ENCODE data around the gene CD40LG.
A peak's percentile ranks its signal among the peaks of the same experiment; 100 is the strongest.

The CD40LG gene

DNA sequence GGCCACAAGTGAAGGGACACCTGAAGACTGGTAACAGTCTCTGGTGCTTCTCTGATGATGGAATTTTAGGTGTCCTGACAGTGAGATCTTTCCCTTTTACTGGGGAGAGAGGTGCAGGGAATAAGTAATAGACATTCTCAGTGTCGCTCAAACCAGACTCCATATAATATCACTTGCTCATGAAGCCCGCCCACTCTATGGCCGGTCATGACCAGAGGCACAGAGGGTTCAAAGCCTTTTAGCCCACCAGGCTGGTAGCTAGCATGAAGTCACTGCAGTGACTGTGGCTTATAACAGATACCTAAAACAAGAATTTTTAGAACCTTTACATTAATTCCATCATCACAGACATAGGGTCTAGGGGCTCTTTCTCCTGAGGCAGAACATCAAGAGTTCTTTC is 2.9 kb downstream of the CD40LG start:
- no peak for DNase-seq (ENCODE audit: low spot score)

GRCh38 chrX:136652822-136653723 is 5.1 kb downstream of the CD40LG start:
- DNase-seq (ENCODE audit: low spot score), result no peak

GRCh38 chrX:136656361-136656964 is 8.5 kb downstream of the CD40LG start:
- no peak for DNase-seq (ENCODE audit: low spot score)

- DNase-seq (ENCODE audit: low spot score), result no peak
Measured at GRCh38 chrX:136658151-136658550, 10.2 kb downstream of the CD40LG start.

- no peak for DNase-seq (ENCODE audit: low spot score)
Measured at GRCh38 chrX:136659174-136659573, 11.2 kb downstream of the CD40LG start.

- DNase-seq (ENCODE audit: low spot score), result no peak
Measured at GRCh38 chrX:136660896-136661295, 12.9 kb downstream of the CD40LG start.

- DNase-seq (ENCODE audit: low spot score), result no peak
Measured at GRCh38 chrX:136662104-136662503, 14.1 kb downstream of the CD40LG start.

GRCh38 chrX:136662976-136663375 is 15.0 kb downstream of the CD40LG start:
- no peak for DNase-seq (ENCODE audit: low spot score)

- DNase-seq (ENCODE audit: low spot score), result no peak
Measured at GRCh38 chrX:136665258-136665900, 17.4 kb downstream of the CD40LG start.

- no peak for DNase-seq (ENCODE audit: low spot score)
Measured at GRCh38 chrX:136666088-136666487, 18.1 kb downstream of the CD40LG start.

GRCh38 chrX:136667446-136668168 is 19.6 kb downstream of the CD40LG start:
- no peak for DNase-seq (ENCODE audit: low spot score)

- DNase-seq (ENCODE audit: low spot score), result no peak
Measured at GRCh38 chrX:136671006-136671610, 23.1 kb downstream of the CD40LG start.

GRCh38 chrX:136674270-136674985 is 26.5 kb downstream of the CD40LG start:
- no peak for DNase-seq (ENCODE audit: low spot score)

GRCh38 chrX:136679531-136679930 is 31.6 kb downstream of the CD40LG start:
- no peak for DNase-seq (ENCODE audit: low spot score)

DNA sequence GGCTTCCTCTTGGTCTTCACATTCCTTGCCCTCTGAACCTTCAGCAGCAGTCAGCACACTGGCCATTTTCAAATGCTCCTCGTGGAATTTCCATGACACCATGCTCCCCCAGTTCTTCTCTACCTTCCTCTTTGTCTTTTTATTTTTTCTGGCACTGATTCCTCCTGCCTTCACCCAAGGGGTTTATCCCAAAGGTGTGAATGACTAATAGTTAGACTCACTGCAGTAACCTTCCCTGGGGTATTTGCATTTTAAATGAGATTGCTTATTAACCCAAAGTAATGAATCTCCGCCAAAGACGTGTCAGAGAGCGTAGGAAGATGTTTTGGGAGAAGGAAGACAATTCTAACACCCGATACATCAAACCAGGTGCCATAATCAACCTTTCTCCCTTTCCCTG is 36.2 kb downstream of the CD40LG start:
- DNase-seq (ENCODE audit: low spot score), result no peak

DNA sequence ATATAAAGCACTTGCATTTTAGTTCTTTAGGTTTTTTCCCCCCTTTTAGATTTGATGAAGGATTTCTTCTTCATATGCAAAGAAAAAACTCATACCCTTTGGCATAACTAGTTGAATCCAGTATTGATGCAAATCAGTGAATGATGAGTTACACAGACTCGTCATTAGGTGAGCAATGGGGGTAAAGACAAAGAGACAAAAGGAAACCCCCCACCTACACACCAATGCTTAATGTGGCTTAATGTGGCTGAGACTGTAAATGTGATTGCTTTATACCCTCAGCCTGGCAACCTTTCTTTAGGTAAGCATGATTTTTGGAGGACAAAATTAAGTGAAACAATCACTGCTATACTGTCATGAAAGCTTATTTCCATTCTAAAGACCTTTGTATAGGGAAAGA is 39.5 kb downstream of the CD40LG start:
- DNase-seq (ENCODE audit: low spot score), result no peak

DNA sequence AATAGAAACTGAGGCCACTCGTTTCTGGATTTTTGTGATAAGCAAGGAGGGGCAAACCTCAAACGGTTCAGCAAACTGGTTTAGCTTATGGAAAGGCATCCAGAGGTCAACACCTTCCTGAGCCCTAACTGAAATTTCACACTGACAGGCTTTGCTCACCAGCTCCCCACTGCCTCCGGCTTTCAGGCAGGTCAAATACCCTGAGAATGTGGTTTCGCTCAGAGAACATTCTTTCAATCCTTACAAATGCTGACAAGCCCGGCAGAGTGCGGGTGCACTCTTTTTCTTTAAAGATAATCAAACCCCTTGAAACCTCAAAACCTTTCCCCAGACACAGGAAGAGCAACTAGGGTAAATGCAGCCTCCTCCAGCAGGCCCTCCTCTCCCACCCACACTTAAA is 41.5 kb downstream of the CD40LG start:
- DNase-seq (ENCODE audit: low spot score), result no peak

DNA sequence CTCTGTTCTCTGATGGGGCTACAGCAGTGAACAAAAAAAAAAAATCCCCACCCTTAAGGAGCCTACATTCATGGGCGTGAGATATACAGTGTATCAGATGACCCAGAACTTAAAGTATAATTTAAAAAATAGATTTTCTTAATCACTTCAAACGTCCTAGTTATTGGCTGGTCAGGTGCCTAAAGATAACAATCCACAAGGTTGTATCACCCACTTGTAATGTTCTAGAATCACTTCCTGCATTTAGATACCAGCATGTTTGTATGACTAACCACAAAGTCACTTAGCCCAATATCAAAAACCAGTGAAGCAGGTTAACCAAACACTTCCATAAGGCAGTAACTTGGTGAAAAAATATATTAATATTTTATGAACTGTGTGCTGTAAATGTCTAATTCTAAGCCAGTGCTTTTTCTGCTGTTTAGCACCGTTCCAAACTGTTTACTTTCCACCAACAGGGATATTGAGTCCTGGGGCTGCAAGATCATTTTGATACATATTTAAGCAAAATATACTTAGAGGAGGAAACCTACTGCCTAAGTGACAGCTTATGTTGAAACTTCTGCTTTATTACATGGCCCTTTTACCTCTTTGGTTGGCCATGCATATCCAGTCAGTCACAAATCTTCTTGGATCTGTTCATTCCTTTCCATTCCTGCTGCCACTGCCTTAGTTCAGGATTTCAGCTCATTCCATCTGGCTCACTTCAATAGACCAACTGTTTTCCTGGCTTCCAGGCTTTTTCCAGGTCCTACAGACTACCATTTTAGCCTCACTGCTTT is 43.3 kb downstream of the CD40LG start:
- no peak for DNase-seq (ENCODE audit: low spot score)

DNA sequence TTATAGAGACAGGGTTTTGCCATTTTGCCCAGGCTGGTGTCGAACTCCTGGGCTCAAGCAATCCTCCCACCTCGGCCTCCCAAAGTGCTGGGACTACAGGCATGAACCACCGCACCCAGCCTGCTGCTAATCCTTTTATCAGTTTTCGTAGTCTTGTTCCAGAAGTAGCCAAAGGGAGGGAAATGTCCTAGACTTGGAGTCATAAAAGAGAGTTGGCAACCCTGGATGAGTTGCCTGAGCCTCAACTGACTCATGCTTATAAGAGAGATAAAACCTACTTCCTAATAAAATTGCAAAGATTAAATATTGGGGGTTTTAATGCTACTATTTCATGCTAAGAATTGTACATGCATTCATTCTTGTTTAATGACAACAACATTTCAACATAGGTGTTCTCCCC is 44.3 kb downstream of the CD40LG start:
- DNase-seq (ENCODE audit: low spot score), result no peak

- DNase-seq (ENCODE audit: low spot score), result peak; percentile 46
Measured at GRCh38 chrX:136694431-136695087, 46.6 kb downstream of the CD40LG start.

All from D341Med (cell line).